HepG2 (cell line): ENCODE data around the gene PSAP. TPM values are rescaled to one million over a fixed set of nuclear protein-coding genes. Genes with fewer than 3 reads are reported as not detected.

ENCODE experiments used
- ATAC-seq: fragments of 200-7000 bp; cut with Tn5 transposase; 3 replicates; pipeline ENCODE4 v1.9.1; 2020; ENCODE audit warnings: mild to moderate bottlenecking, moderate library complexity
- BruUV-seq: library from RNA; stranded (reverse); fragments of 400-500 nt; replicated peaks from 2 replicates; lab custom pipeline; 2021; lab: Mats Ljungman, UMichigan
- CTCF ChIA-PET: fragments of 300-600 bp; formaldehyde crosslinking; extraction: SDS; loops from one replicate; lab custom pipeline; 2021; ENCODE audit warnings: low total read pairs, inconsistent platforms, low intra/inter-chr PET ratio; lab: Yijun Ruan, JAX
- POLR2A ChIA-PET: fragments of 350-600 bp; sonication (Branson Sonifier 250); formaldehyde crosslinking; loops from one replicate; lab custom pipeline; 2020; ENCODE audit warnings: antibody characterized with exemption, inconsistent platforms; lab: Yijun Ruan, JAX
- DNase-seq: peaks from one replicate; pipeline ENCODE4 v3.0.0-alpha.2; 2015; ENCODE audit warnings: low spot score
- FAIRE-seq: peaks from 3 replicates; lab custom pipeline; 2011; peaks lifted over from hg19 to GRCh38; lab: Jason Lieb, UNC
- H2AFZ ChIP-seq: one replicate; pipeline ENCODE4 v1.6.1; 2011; ENCODE audit warnings: low read length, inconsistent platforms
- H3K27ac ChIP-seq: fragments of 300-600 bp; 3 replicates; pipeline ENCODE4 v1.8.0; 2011; ENCODE audit warnings: mixed run types, mild to moderate bottlenecking, mixed read lengths, low read length, inconsistent platforms; ENCODE audit not compliant: insufficient read depth; ENCODE audit errors: extremely low read length
- H3K27me3 ChIP-seq, 2 experiments: fragments of 200-600 bp in 1 of 2; 2 replicates in 1 of 2; 3 replicates in 1 of 2; pipeline versions ENCODE4 v1.6.0 to v1.8.0; 2011; ENCODE audit warnings: low read length in 2 of 2, mild to moderate bottlenecking in 2 of 2, moderate library complexity in 2 of 2, inconsistent platforms in 1 of 2; ENCODE audit not compliant: insufficient read depth in 2 of 2, control insufficient read depth in 1 of 2
- H3K36me3 ChIP-seq, 2 experiments: fragments of 200-600 bp in 1 of 2; replicated peaks in 1 of 2; 2 replicates in 1 of 2; 3 replicates in 1 of 2; pipeline versions ENCODE4 v1.5.1 to v1.8.0; 2011; ENCODE audit warnings: low read length in 2 of 2, inconsistent platforms in 1 of 2; ENCODE audit not compliant: insufficient read depth in 2 of 2, control insufficient read depth in 1 of 2
- H3K4me1 ChIP-seq: 2 replicates; pipeline ENCODE4 v1.5.1; 2012; ENCODE audit warnings: low read length, inconsistent platforms; ENCODE audit not compliant: insufficient read depth
- H3K4me2 ChIP-seq: 2 replicates; pipeline ENCODE4 v1.6.0; 2011; ENCODE audit warnings: low read depth, low read length, inconsistent platforms
- H3K4me3 ChIP-seq, 3 experiments: fragments of 200-600 bp in 1 of 3; sonication (generic), shearing (Covaris generic) in 1 of 3; replicated peaks in 1 of 3; 2 replicates each; pipeline ENCODE4 v1.5.1; 2011 to 2016; ENCODE audit warnings: low read length in 3 of 3, inconsistent platforms in 2 of 3, low read depth in 2 of 3, mild to moderate bottlenecking in 2 of 3, control low read depth in 1 of 3, mixed read lengths in 1 of 3; ENCODE audit not compliant: insufficient read depth in 1 of 3
- H3K79me2 ChIP-seq: one replicate; pipeline ENCODE4 v1.6.1; 2011; ENCODE audit warnings: low read length, inconsistent platforms; ENCODE audit not compliant: insufficient read depth
- H3K9ac ChIP-seq: 2 replicates; pipeline ENCODE4 v1.6.0; 2011; ENCODE audit warnings: mild to moderate bottlenecking, low read depth, low read length, inconsistent platforms; ENCODE audit not compliant: insufficient read depth
- H3K9me3 ChIP-seq: 2 replicates; pipeline ENCODE4 v1.5.1; 2012; ENCODE audit warnings: mild to moderate bottlenecking, low read length
- H4K20me1 ChIP-seq: 2 replicates; pipeline ENCODE4 v1.6.0; 2011; ENCODE audit warnings: inconsistent platforms, mild to moderate bottlenecking, low read length, moderate library complexity; ENCODE audit not compliant: insufficient read depth
- ATM ChIP-seq: fragments of 450-650 bp; IDR thresholded peaks from 2 replicates; pipeline ENCODE4 v1.7.1; 2017; ENCODE audit warnings: mild to moderate bottlenecking, borderline replicate concordance
- CREB1 ChIP-seq, 2 experiments: fragments of 450-650 bp in 1 of 2; IDR thresholded peaks; 2 replicates each; pipeline ENCODE4 v1.6.1; 2016 to 2017; ENCODE audit warnings: control low read depth in 1 of 2, mild to moderate bottlenecking in 1 of 2, missing compliant biosample characterization in 1 of 2, missing genetic modification characterization in 1 of 2
- HNRNPH1 ChIP-seq: fragments of 200-400 bp; formaldehyde crosslinking; optimal IDR thresholded peaks from 2 replicates; pipeline ENCODE3; 2017; ENCODE audit warnings: mild to moderate bottlenecking, low read depth, low read length
- PATZ1 ChIP-seq: sonication (generic); formaldehyde crosslinking; IDR thresholded peaks from 2 replicates; pipeline ENCODE4 v1.4.0; 2020; ENCODE audit warnings: missing genetic modification reagents
- SOX6 ChIP-seq, 2 experiments: fragments of 450-650 bp in 1 of 2; sonication (generic) in 1 of 2; formaldehyde crosslinking in 1 of 2; IDR thresholded peaks; 2 replicates each; pipeline versions ENCODE4 v1.4.0 to v1.6.1; 2017 to 2020; ENCODE audit warnings: antibody characterized with exemption in 1 of 2, mild to moderate bottlenecking in 1 of 2, missing genetic modification reagents in 1 of 2
- ZBTB1 ChIP-seq: sonication (generic); formaldehyde crosslinking; IDR thresholded peaks from 2 replicates; pipeline ENCODE4 v1.4.0; 2020; ENCODE audit warnings: missing genetic modification reagents, borderline replicate concordance
- ZMYM2 ChIP-seq: sonication (generic); formaldehyde crosslinking; IDR thresholded peaks from 2 replicates; pipeline ENCODE4 v1.8.0; 2022; ENCODE audit warnings: mild to moderate bottlenecking, missing genetic modification reagents
- ZNF318 ChIP-seq: sonication (generic); formaldehyde crosslinking; IDR thresholded peaks from 2 replicates; pipeline ENCODE4 v1.4.0; 2020; ENCODE audit warnings: mild to moderate bottlenecking, missing genetic modification reagents
- ZNF737 ChIP-seq: sonication (generic); formaldehyde crosslinking; IDR thresholded peaks from 2 replicates; pipeline ENCODE4 v1.5.0; 2020; ENCODE audit warnings: missing genetic modification reagents, mild to moderate bottlenecking, borderline replicate concordance
- WGBS: methylation state at CpG from one replicate; pipeline ENCODE4 v1.1.6; 2017; ENCODE audit warnings: low lambda C conversion rate; 5-methylcytosine and 5-hydroxymethylcytosine counted together
- in situ Hi-C: cut with HindIII; loops from 2 replicates; pipeline ENCODE4 v1.10.0; 2017; ENCODE audit warnings: low pct_unique_long_range_greater_than_20kb; ENCODE audit not compliant: extremely low pct_ligation_motif_present
- intact Hi-C: fragments of 100-400 bp; cut with micrococcal nuclease; formaldehyde crosslinking; loops from one replicate; pipeline ENCODE4 v1.10.0; 2022; ENCODE audit not compliant: unreplicated experiment
- polyA plus RNA-seq, 8 experiments: library from polyadenylated mRNA; depleted of rRNA in 3 of 8; stranded (reverse) in 7 of 8; unstranded in 1 of 8; fragments of >200 nt; fragmentation: Illumina TruSeq in 4 of 8; extraction: Trizol in 4 of 8; gene quantifications; 2 replicates each; pipeline versions ENCODE4 v1.2.1 to v1.2.3, GENCODE V29; 2011 to 2016; ENCODE audit warnings: low read depth in 4 of 8, missing spikeins in 1 of 8, mixed read lengths in 1 of 8; ENCODE audit not compliant: insufficient read depth in 1 of 8
- total RNA-seq, 5 experiments: library from RNA; depleted of rRNA; stranded (reverse); fragments of >200 nt; fragmentation: Illumina TruSeq; extraction: Trizol; gene quantifications; 2 replicates each; pipeline ENCODE4 v1.2.3, GENCODE V29; 2016; ENCODE audit warnings: low read depth in 1 of 5

Gene PSAP
- total and polyA plus RNA-seq, 2 of the 13 experiments (the other 11 are each of a cell fraction or from before 2014, with no cell fraction given), result 323 to 643 TPM

GRCh38 chr10:71817831-71818655, 33.0 kb downstream of the PSAP start:
- intact Hi-C loops, result no loop called here
- Histone ChIP-seq H3K9me3 (no peaks in the 10 kb centered on the region), H2AFZ (no peak overlapping the region), H3K4me2 (no peak overlapping the region), H3K79me2 (no peaks in the 10 kb centered on the region), H3K4me3 (no peak overlapping the region), H4K20me1 (no peaks in the 10 kb centered on the region), H3K27ac (no peak overlapping the region), H3K36me3 (peaks cover 50 to 75% of the 10 kb centered on the region in 2 experiments), H3K27me3 (no peaks in the 10 kb centered on the region), H3K9ac (no peak overlapping the region), H3K4me1 (no peaks in the 10 kb centered on the region)
- ATAC-seq (no peak), FAIRE-seq (no peak), DNase-seq (no peak)
- in situ Hi-C loops, result no loop called here
- BruUV-seq, result no TSS peak
- ChIA-PET CTCF (no interaction called here), POLR2A (interaction anchor here (0.6 kb wide), 1 partner anchor 9 kb away, joined by 3 read pairs; no protein-coding TSS in a partner anchor)
- 96% methylated on average over 7 of the region's 9 CpGs for WGBS
- TF ChIP-seq ZBTB1 (CRISPR knock-in tag) (no peak), ZMYM2 (CRISPR knock-in tag) (no peak), ZNF318 (CRISPR knock-in tag) (no peak), CREB1 (IDR thresholded peaks at IDR 0.05) (no peak), CREB1 (CRISPR knock-in tag; IDR thresholded peaks at IDR 0.05) (no peak), ATM (no peak), HNRNPH1 (no peak), PATZ1 (CRISPR knock-in tag) (no peak), ZNF737 (CRISPR knock-in tag) (no peak), SOX6 (IDR thresholded peaks at IDR 0.05) (no peak), SOX6 (CRISPR knock-in tag; IDR thresholded peaks at IDR 0.05) (no peak)
